ENCODE results near the gene ZNF101.

ZNF101 gene

GRCh38 chr19:19711934-19712828, 43.5 kb downstream of the ZNF101 start:
- DNase-seq: no peak

- no peak for DNase-seq
These were observed 51.2 kb downstream of the ZNF101 start for GRCh38 chr19:19719798-19720197.

GRCh38 chr19:19721896-19722295, 53.3 kb downstream of the ZNF101 start:
- no peak for DNase-seq

- DNase-seq: peak; percentile 88
These were observed 64.2 kb downstream of the ZNF101 start, which contains the start of gene ZNF14 for GRCh38 chr19:19732579-19733501. TSS of gene ZNF14 (minus strand) at chr19:19733112. CDS start at chr19:19732958, 154 bp downstream.
